Measurements from ENCODE around the gene SRL.
A peak's percentile ranks its signal among the peaks of the same experiment; 100 is the strongest.
"Not testable (repeated sequence)": the region's sequence is repeated elsewhere in the genome, so short reads cannot be mapped to it uniquely, and the experiment has no call there.

Gene SRL

GRCh38 chr16:4220358-4220757, 21.5 kb downstream of the SRL start:
- no peak for DNase-seq

- DNase-seq = peak; percentile 72
These were observed 23.7 kb downstream of the SRL start for GRCh38 chr16:4218202-4218601.

- DNase-seq = no peak
These were observed 24.4 kb downstream of the SRL start for GRCh38 chr16:4217204-4218131.

- DNase-seq = no peak
These were observed 25.3 kb downstream of the SRL start for GRCh38 chr16:4216596-4216995.

GRCh38 chr16:4215106-4215505, 26.8 kb downstream of the SRL start:
- DNase-seq = no peak

- DNase-seq = no peak
These were observed 27.7 kb downstream of the SRL start for GRCh38 chr16:4214215-4214621.

- no peak for DNase-seq
These were observed 28.1 kb downstream of the SRL start for GRCh38 chr16:4213737-4214136.

- no peak for DNase-seq
These were observed 29.0 kb downstream of the SRL start for GRCh38 chr16:4212934-4213296.

GRCh38 chr16:4212211-4212933, 29.5 kb downstream of the SRL start:
- DNase-seq = no peak

- DNase-seq = not testable (repeated sequence)
These were observed 30.3 kb downstream of the SRL start for GRCh38 chr16:4211445-4212210.

- no peak for DNase-seq
These were observed 32.2 kb downstream of the SRL start for GRCh38 chr16:4209666-4210065.

GRCh38 chr16:4208341-4208751, 33.5 kb downstream of the SRL start:
- DNase-seq = no peak

GRCh38 chr16:4207683-4208340, 34.1 kb downstream of the SRL start:
- no peak for DNase-seq

GRCh38 chr16:4207229-4207628, 34.7 kb downstream of the SRL start:
- DNase-seq = no peak

- DNase-seq = no peak
These were observed 35.2 kb downstream of the SRL start for GRCh38 chr16:4206680-4207079.

- DNase-seq = no peak
These were observed 35.9 kb downstream of the SRL start for GRCh38 chr16:4205971-4206370.

GRCh38 chr16:4204521-4204920, 37.4 kb downstream of the SRL start:
- no peak for DNase-seq

GRCh38 chr16:4203748-4204147, 38.1 kb downstream of the SRL start:
- no peak for DNase-seq

- DNase-seq = no peak
These were observed 39.1 kb downstream of the SRL start for GRCh38 chr16:4202615-4203345.

GRCh38 chr16:4200781-4201137, 41.1 kb downstream of the SRL start:
- no peak for DNase-seq

GRCh38 chr16:4200000-4200780, 41.7 kb downstream of the SRL start:
- peak; percentile 55 for DNase-seq
